ENCODE results near the gene KCNS1. TPM values are rescaled to one million over a fixed set of nuclear protein-coding genes. Genes with fewer than 3 reads are reported as not detected.
A peak's percentile ranks its signal among the peaks of the same experiment; 100 is the strongest.
"Not testable (repeated sequence)": the region's sequence is repeated elsewhere in the genome, so short reads cannot be mapped to it uniquely, and the experiment has no call there.

Gene KCNS1, protein sequence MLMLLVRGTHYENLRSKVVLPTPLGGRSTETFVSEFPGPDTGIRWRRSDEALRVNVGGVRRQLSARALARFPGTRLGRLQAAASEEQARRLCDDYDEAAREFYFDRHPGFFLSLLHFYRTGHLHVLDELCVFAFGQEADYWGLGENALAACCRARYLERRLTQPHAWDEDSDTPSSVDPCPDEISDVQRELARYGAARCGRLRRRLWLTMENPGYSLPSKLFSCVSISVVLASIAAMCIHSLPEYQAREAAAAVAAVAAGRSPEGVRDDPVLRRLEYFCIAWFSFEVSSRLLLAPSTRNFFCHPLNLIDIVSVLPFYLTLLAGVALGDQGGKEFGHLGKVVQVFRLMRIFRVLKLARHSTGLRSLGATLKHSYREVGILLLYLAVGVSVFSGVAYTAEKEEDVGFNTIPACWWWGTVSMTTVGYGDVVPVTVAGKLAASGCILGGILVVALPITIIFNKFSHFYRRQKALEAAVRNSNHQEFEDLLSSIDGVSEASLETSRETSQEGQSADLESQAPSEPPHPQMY
- total RNA-seq: 0.14 TPM
- polyA plus RNA-seq: 0.34 TPM
- long read RNA-seq, donor 1: 0 reads
- long read RNA-seq, donor 2: 0 reads
- long read RNA-seq, donor 3: 0 reads
- long read RNA-seq, donor 4: 0 reads
- long read RNA-seq, donor 5: 0 reads
- long read RNA-seq, donor 6: 0 reads
- long read RNA-seq, donor 7: 0 reads
- long read RNA-seq, donor 8: 0 reads
- long read RNA-seq, donor 9: 0 reads
- long read RNA-seq, donor 10: 0 reads

DNA sequence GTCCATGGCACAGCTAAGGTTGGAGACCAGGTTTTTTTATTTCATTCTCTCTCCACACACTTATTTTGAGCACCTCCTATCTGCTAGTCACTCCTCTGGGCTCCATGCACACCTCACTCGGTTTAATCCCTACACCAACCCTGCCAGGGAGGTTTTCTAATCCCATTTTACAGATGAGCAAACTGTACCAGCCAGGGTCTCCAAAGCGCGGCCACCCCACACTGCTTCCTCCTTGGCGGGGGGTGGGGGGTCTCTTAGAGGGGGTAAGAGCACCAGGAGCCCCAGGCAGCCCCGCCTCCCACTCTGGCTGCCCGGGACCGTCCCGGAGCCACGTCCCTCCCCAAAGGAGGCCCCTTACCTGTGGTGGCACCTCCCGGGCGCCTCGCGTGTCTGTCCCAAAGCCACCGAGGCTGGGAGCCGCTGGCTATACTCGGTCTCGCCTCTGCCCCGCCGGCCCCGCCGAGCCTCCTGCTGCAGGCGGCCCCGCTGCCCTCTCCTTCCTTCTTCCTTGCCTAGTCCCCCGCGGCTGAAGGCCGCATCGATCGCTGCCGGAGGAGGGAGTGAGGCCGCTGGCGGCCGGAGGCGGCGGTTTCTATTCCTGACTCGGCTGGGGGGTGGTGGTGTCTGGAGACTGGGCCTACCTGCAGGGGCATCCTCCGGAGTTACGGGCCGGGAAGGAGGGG, at the start of gene KCNS1:
Gene KCNS1, minus strand, starts transcription at position 565 of the 683 bp plus-strand sequence. CDS start 1,891 bp downstream, outside the sequence.
- Histone ChIP-seq H3K36me3 (ENCODE audit: control insufficient read depth in 2 of 2, insufficient read depth in 2 of 2, low read length in 1 of 2) (no peaks in the 10 kb centered on the region), H3K4me1 (ENCODE audit: control insufficient read depth in 2 of 2, insufficient read depth in 2 of 2, low read length in 2 of 2) (peaks cover 2 to 3% of the 10 kb centered on the region in 2 donors), H3K27ac (ENCODE audit: low read depth in 1 of 2, low read length in 1 of 2) (no peak within 1 kb of the TSS), H3K4me3 (ENCODE audit: low read length in 2 of 2) (no peak within 1 kb of the TSS), H3K9me3 (ENCODE audit: control insufficient read depth in 2 of 2, insufficient read depth in 1 of 2, low read length in 1 of 2) (no peaks in the 10 kb centered on the region), H3K27me3 (ENCODE audit: control insufficient read depth in 2 of 2, insufficient read depth in 1 of 2, low read length in 1 of 2) (peaks cover 47 to 74% of the 10 kb centered on the region in 2 donors)
- 5% methylated on average over 38 of the region's 38 CpGs for WGBS
- DNase-seq (ENCODE audit: low read depth in 6 of 9, low spot score in 9 of 9): no peak

DNA sequence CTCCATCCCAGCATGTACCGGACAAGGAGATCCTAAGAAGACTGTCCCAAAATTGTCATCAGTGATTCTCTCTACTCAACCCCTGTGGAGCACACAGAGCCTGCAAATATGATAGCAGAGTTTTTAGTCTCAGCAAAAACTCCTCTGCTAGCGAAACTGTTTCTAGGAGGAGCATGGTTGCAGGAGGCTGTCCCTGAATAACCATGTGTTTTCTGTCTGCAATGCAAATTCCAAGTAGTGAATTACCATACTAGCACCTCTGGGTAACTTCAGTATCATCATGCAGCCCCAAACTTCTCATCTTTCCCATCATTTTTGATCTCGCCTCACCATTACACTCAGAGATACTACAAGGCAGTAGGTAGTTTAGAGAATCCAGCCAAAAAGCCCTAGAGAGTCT, 48.1 kb upstream of the KCNS1 start:
- 95% methylated on average over 3 of the region's 3 CpGs for WGBS
- Histone ChIP-seq H3K27ac (ENCODE audit: low read depth in 1 of 2, low read length in 1 of 2) (no peak overlapping the region), H3K36me3 (ENCODE audit: control insufficient read depth in 2 of 2, insufficient read depth in 2 of 2, low read length in 1 of 2) (no peaks in the 10 kb centered on the region), H3K27me3 (ENCODE audit: control insufficient read depth in 2 of 2, insufficient read depth in 1 of 2, low read length in 1 of 2) (peaks cover 0 to 2% of the 10 kb centered on the region in 2 donors), H3K4me3 (ENCODE audit: low read length in 2 of 2) (no peak overlapping the region), H3K4me1 (ENCODE audit: control insufficient read depth in 2 of 2, insufficient read depth in 2 of 2, low read length in 2 of 2) (no peaks in the 10 kb centered on the region), H3K9me3 (ENCODE audit: control insufficient read depth in 2 of 2, insufficient read depth in 1 of 2, low read length in 1 of 2) (no peaks in the 10 kb centered on the region)
- DNase-seq (ENCODE audit: low read depth in 6 of 9, low spot score in 9 of 9): no peak

DNA sequence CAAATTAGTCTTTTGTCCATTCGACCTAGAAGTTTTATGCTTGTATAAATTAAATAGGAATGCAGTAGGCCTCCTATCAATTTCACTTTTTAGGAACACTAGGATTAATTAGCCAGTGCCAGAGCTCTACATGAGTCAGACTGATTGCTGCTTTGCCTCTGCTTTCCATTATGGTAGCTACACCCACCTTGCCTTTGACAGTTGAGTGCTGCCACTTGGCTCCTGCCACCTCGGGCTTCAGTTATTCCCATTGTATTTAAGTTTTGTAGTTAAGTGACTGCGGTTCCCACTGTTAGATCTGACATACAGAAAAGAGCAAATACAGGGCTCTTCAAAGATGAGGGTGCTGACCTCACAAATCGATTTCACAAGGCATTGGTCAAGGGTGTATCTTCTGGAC, 39.9 kb upstream of the KCNS1 start:
- Histone ChIP-seq H3K4me1 (ENCODE audit: control insufficient read depth in 2 of 2, insufficient read depth in 2 of 2, low read length in 2 of 2) (no peaks in the 10 kb centered on the region), H3K4me3 (ENCODE audit: low read length in 2 of 2) (no peak overlapping the region), H3K9me3 (ENCODE audit: control insufficient read depth in 2 of 2, insufficient read depth in 1 of 2, low read length in 1 of 2) (no peaks in the 10 kb centered on the region), H3K27ac (ENCODE audit: low read depth in 1 of 2, low read length in 1 of 2) (no peak overlapping the region), H3K27me3 (ENCODE audit: control insufficient read depth in 2 of 2, insufficient read depth in 1 of 2, low read length in 1 of 2) (peaks cover 0 to 5% of the 10 kb centered on the region in 2 donors), H3K36me3 (ENCODE audit: control insufficient read depth in 2 of 2, insufficient read depth in 2 of 2, low read length in 1 of 2) (no peaks in the 10 kb centered on the region)
- 87% methylated on average over 4 of the region's 4 CpGs for WGBS
- DNase-seq (ENCODE audit: low read depth in 6 of 9, low spot score in 9 of 9): no peak

DNA sequence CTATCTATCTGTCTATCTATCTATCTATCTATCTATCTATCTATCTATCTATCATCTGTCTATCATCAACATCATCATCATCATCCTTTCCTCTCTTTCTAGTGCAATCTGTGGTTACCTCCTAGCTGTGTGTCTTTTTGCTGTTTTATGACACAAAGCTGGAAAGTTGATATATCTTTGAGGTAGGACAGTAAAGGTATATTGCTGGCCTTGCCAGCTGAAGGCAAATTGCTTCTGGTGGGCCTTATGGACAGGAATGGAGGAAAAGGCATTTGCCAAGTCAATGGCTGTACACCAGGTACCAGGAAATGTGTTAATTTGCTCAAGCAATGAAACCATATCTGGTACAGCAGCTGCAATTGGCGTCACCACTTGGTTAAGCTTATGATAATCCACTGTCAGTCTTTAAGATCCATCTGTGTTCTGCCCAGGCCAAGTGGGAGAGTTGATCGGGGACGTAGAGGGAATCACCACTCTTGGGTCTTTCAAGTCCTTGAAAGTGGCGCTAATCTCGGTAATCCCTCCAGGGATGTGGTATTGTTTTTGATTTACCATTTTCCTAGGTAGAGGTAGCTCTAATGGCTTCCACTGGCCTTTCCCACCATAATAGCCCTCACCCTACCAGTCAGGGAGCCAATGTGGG, 38.9 kb upstream of the KCNS1 start:
- not testable (repeated sequence) for H3K9me3 ChIP-seq (ENCODE audit: control insufficient read depth in 2 of 2, insufficient read depth in 1 of 2, low read length in 1 of 2); H3K4me3 ChIP-seq (ENCODE audit: low read length in 2 of 2); H3K36me3 ChIP-seq (ENCODE audit: control insufficient read depth in 2 of 2, insufficient read depth in 2 of 2, low read length in 1 of 2); DNase-seq (ENCODE audit: low read depth in 6 of 9, low spot score in 9 of 9); H3K27me3 ChIP-seq (ENCODE audit: control insufficient read depth in 2 of 2, insufficient read depth in 1 of 2, low read length in 1 of 2); H3K4me1 ChIP-seq (ENCODE audit: control insufficient read depth in 2 of 2, insufficient read depth in 2 of 2, low read length in 2 of 2); H3K27ac ChIP-seq (ENCODE audit: low read depth in 1 of 2, low read length in 1 of 2)
- 98% methylated on average over 5 of the region's 5 CpGs for WGBS

DNA sequence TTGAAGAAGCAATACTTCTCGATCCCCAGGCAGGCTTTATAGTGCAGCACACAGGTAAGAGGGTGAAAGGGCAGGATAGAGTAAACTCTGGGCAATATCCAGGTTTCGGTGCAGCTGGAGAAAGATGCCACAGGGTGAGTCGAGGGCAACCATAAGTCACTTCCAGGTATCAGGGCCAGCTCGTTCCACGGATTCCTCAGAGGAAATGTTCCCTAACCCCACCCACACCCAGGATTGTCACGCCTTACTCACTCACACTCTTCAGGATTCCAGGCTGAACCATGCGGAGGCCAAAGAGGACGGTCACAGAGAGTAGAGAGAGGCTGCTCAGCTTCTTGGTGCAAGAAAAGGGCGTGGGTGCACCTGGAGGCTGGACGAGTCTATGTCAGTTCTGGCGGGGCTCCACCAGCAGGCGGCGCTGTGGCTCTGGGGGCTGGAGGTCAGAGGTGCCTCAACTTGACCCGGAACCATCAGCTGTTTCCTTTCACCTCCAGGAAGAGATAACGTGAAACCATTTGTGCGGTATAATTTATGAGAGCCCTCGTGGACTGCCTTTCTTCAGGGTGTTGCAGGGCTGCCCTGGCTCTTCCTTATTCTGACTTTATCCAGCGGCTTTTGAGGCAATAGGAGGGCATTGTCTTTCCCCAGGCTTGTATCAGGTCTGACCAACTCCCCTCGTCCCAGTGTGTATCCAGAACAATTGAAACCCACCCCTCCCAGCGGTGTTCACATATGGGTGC, 37.8 kb upstream of the KCNS1 start:
- Histone ChIP-seq H3K4me3 (ENCODE audit: low read length in 2 of 2) (no peak overlapping the region), H3K27me3 (ENCODE audit: control insufficient read depth in 2 of 2, insufficient read depth in 1 of 2, low read length in 1 of 2) (peaks cover 0 to 7% of the 10 kb centered on the region in 2 donors), H3K4me1 (ENCODE audit: control insufficient read depth in 2 of 2, insufficient read depth in 2 of 2, low read length in 2 of 2) (no peaks in the 10 kb centered on the region), H3K9me3 (ENCODE audit: control insufficient read depth in 2 of 2, insufficient read depth in 1 of 2, low read length in 1 of 2) (no peaks in the 10 kb centered on the region), H3K27ac (ENCODE audit: low read depth in 1 of 2, low read length in 1 of 2) (no peak overlapping the region), H3K36me3 (ENCODE audit: control insufficient read depth in 2 of 2, insufficient read depth in 2 of 2, low read length in 1 of 2) (no peaks in the 10 kb centered on the region)
- WGBS: 49% methylated on average over 20 of the region's 20 CpGs
- peak in 1 of 9 donors; percentile 21 for DNase-seq (ENCODE audit: low read depth in 6 of 9, low spot score in 9 of 9)

DNA sequence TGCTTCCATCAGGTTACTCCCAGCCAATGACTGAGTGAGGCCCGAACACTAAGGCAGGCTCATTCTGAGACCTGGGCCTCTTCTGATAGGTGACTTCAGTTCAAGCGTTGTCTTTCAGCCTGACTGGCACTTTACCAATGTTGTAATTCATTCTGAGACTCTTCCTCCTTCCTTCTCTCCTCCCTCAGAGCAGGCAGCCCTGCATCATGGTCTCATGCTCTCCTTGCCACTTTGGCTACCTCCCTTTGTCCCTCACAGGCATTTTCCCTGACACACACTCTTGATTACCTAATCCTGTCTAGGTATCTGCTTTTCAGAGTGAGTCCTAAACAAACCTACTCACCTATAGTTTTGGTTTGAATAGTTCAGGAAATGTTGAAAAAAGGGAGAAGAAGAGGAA, 36.0 kb upstream of the KCNS1 start:
- H3K4me1 ChIP-seq (ENCODE audit: control insufficient read depth in 2 of 2, insufficient read depth in 2 of 2, low read length in 2 of 2): no peaks in the 10 kb centered on the region
- H3K27me3 ChIP-seq (ENCODE audit: control insufficient read depth in 2 of 2, insufficient read depth in 1 of 2, low read length in 1 of 2): peaks cover 0 to 7% of the 10 kb centered on the region in 2 donors
- H3K9me3 ChIP-seq (ENCODE audit: control insufficient read depth in 2 of 2, insufficient read depth in 1 of 2, low read length in 1 of 2): no peaks in the 10 kb centered on the region
- WGBS: 48% methylated on average over 2 of the region's 2 CpGs
- H3K4me3 ChIP-seq (ENCODE audit: low read length in 2 of 2): no peak overlapping the region
- no peak for DNase-seq (ENCODE audit: low read depth in 6 of 9, low spot score in 9 of 9)
- no peak overlapping the region for H3K27ac ChIP-seq (ENCODE audit: low read depth in 1 of 2, low read length in 1 of 2)
- H3K36me3 ChIP-seq (ENCODE audit: control insufficient read depth in 2 of 2, insufficient read depth in 2 of 2, low read length in 1 of 2): no peaks in the 10 kb centered on the region

DNA sequence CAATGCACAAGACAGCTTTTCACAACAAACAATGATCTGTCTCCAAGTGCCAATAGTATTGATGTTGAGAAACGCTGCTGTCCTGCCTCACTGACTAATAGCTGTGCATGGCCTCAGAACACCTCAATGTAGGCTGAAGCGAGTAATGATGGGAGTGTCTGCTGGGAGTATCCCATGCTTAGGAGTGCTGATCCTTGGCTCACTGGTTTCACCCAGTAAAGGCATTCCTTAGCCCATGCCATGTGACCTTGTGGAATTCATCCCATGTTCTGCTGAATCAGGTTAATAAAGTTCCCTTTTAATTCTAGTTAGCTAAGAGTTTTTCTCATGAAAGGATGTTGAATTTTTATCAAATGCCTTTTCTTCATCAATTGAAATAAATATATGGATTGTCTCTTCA, 27.2 kb upstream of the KCNS1 start:
- Histone ChIP-seq H3K4me1 (ENCODE audit: control insufficient read depth in 2 of 2, insufficient read depth in 2 of 2, low read length in 2 of 2) (no peaks in the 10 kb centered on the region), H3K4me3 (ENCODE audit: low read length in 2 of 2) (no peak overlapping the region), H3K27me3 (ENCODE audit: control insufficient read depth in 2 of 2, insufficient read depth in 1 of 2, low read length in 1 of 2) (peaks cover 0 to 6% of the 10 kb centered on the region in 2 donors), H3K36me3 (ENCODE audit: control insufficient read depth in 2 of 2, insufficient read depth in 2 of 2, low read length in 1 of 2) (no peaks in the 10 kb centered on the region), H3K9me3 (ENCODE audit: control insufficient read depth in 2 of 2, insufficient read depth in 1 of 2, low read length in 1 of 2) (no peaks in the 10 kb centered on the region), H3K27ac (ENCODE audit: low read depth in 1 of 2, low read length in 1 of 2) (no peak overlapping the region)
- DNase-seq (ENCODE audit: low read depth in 6 of 9, low spot score in 9 of 9): no peak
- 88% methylated on average over 2 of the region's 2 CpGs for WGBS

DNA sequence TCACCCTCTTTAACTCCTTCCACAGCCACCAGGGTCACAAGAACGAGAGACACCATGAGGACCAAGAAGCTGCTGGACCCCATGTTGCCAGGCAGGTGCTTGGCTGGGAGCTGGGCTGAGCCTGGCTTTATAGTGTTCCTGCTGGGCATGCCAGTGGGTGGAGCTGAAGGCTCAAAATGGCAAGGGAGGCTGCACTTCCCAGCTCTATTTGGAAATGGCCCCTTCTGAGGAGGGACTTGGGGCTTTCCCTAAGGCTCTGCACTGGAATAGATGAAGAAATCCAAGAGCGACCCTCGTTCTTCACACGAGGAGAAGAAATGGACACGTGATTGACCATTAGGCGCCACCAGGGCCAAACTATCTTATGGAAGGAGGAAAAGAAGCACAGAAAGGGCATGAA, 23.4 kb upstream of the KCNS1 start, which contains the start of gene WFDC12:
Gene WFDC12, minus strand, starts transcription at position 101 of the 400 bp plus-strand sequence. Its CDS starts 18 bp downstream, at position 83.
- peaks cover 0 to 6% of the 10 kb centered on the region in 2 donors for H3K27me3 ChIP-seq (ENCODE audit: control insufficient read depth in 2 of 2, insufficient read depth in 1 of 2, low read length in 1 of 2)
- 95% methylated on average over 6 of the region's 6 CpGs for WGBS

More for the DNA sequence above, 23.4 kb upstream of the KCNS1 start, which contains the start of gene WFDC12:
- H3K27ac ChIP-seq (ENCODE audit: low read depth in 1 of 2, low read length in 1 of 2): no peak within 1 kb of the TSS
- H3K4me1 ChIP-seq (ENCODE audit: control insufficient read depth in 2 of 2, insufficient read depth in 2 of 2, low read length in 2 of 2): no peaks in the 10 kb centered on the region
- H3K9me3 ChIP-seq (ENCODE audit: control insufficient read depth in 2 of 2, insufficient read depth in 1 of 2, low read length in 1 of 2): no peaks in the 10 kb centered on the region
- no peak within 1 kb of the TSS for H3K4me3 ChIP-seq (ENCODE audit: low read length in 2 of 2)
- H3K36me3 ChIP-seq (ENCODE audit: control insufficient read depth in 2 of 2, insufficient read depth in 2 of 2, low read length in 1 of 2): no peaks in the 10 kb centered on the region
- no peak for DNase-seq (ENCODE audit: low read depth in 6 of 9, low spot score in 9 of 9)
